ENCODE data around the gene GPR68.
A peak's percentile ranks its signal among the peaks of the same experiment; 100 is the strongest.

GPR68 gene

GRCh38 chr14:91244501-91244901, at the start of gene GPR68:
Gene GPR68, minus strand, starts transcription at chr14:91244704. Its CDS starts 9,654 bp downstream, at chr14:91235050.
- no peaks in the 10 kb centered on the region for H3K4me1 ChIP-seq (ENCODE audit: control insufficient read depth, insufficient read depth, low read length)
- H3K27ac ChIP-seq (ENCODE audit: low read depth, low read length): no peak within 1 kb of the TSS
- H3K36me3 ChIP-seq (ENCODE audit: control insufficient read depth, insufficient read depth, low read length): no peaks in the 10 kb centered on the region
- no peak within 1 kb of the TSS for H3K9ac ChIP-seq (ENCODE audit: low read length)
- no peaks in the 10 kb centered on the region for H3K27me3 ChIP-seq (ENCODE audit: control insufficient read depth, insufficient read depth, low read length)
- H3K4me3 ChIP-seq (ENCODE audit: low read length): peak within 1 kb of the TSS; percentile 1

- H3K9ac ChIP-seq (ENCODE audit: low read length): no peak overlapping the region
- no peaks in the 10 kb centered on the region for H3K27me3 ChIP-seq (ENCODE audit: control insufficient read depth, insufficient read depth, low read length)
- H3K4me3 ChIP-seq (ENCODE audit: low read length): no peak overlapping the region
- no peaks in the 10 kb centered on the region for H3K4me1 ChIP-seq (ENCODE audit: control insufficient read depth, insufficient read depth, low read length)
- peaks cover 24% of the 10 kb centered on the region for H3K36me3 ChIP-seq (ENCODE audit: control insufficient read depth, insufficient read depth, low read length)
- no peak overlapping the region for H3K27ac ChIP-seq (ENCODE audit: low read depth, low read length)
Measured at GRCh38 chr14:91294153-91294552, 49.6 kb upstream of the GPR68 start.

GRCh38 chr14:91293281-91293680, 48.8 kb upstream of the GPR68 start:
- Histone ChIP-seq H3K9ac (ENCODE audit: low read length) (no peak overlapping the region), H3K4me1 (ENCODE audit: control insufficient read depth, insufficient read depth, low read length) (no peaks in the 10 kb centered on the region), H3K36me3 (ENCODE audit: control insufficient read depth, insufficient read depth, low read length) (peaks cover 24% of the 10 kb centered on the region), H3K27me3 (ENCODE audit: control insufficient read depth, insufficient read depth, low read length) (no peaks in the 10 kb centered on the region), H3K4me3 (ENCODE audit: low read length) (no peak overlapping the region), H3K27ac (ENCODE audit: low read depth, low read length) (no peak overlapping the region)

GRCh38 chr14:91292491-91292890, 48.0 kb upstream of the GPR68 start:
- Histone ChIP-seq H3K4me1 (ENCODE audit: control insufficient read depth, insufficient read depth, low read length) (no peaks in the 10 kb centered on the region), H3K27ac (ENCODE audit: low read depth, low read length) (no peak overlapping the region), H3K4me3 (ENCODE audit: low read length) (no peak overlapping the region), H3K9ac (ENCODE audit: low read length) (no peak overlapping the region), H3K36me3 (ENCODE audit: control insufficient read depth, insufficient read depth, low read length) (peaks cover 24% of the 10 kb centered on the region), H3K27me3 (ENCODE audit: control insufficient read depth, insufficient read depth, low read length) (no peaks in the 10 kb centered on the region)

GRCh38 chr14:91291786-91292405, 47.4 kb upstream of the GPR68 start:
- Histone ChIP-seq H3K27ac (ENCODE audit: low read depth, low read length) (no peak overlapping the region), H3K27me3 (ENCODE audit: control insufficient read depth, insufficient read depth, low read length) (no peaks in the 10 kb centered on the region), H3K4me3 (ENCODE audit: low read length) (no peak overlapping the region), H3K36me3 (ENCODE audit: control insufficient read depth, insufficient read depth, low read length) (peaks cover 22% of the 10 kb centered on the region), H3K9ac (ENCODE audit: low read length) (no peak overlapping the region), H3K4me1 (ENCODE audit: control insufficient read depth, insufficient read depth, low read length) (no peaks in the 10 kb centered on the region)

- no peaks in the 10 kb centered on the region for H3K27me3 ChIP-seq (ENCODE audit: control insufficient read depth, insufficient read depth, low read length)
- peaks cover 14% of the 10 kb centered on the region for H3K36me3 ChIP-seq (ENCODE audit: control insufficient read depth, insufficient read depth, low read length)
- H3K4me3 ChIP-seq (ENCODE audit: low read length): no peak overlapping the region
Measured at GRCh38 chr14:91290986-91291385, 46.5 kb upstream of the GPR68 start.

GRCh38 chr14:91289464-91289863, 45.0 kb upstream of the GPR68 start:
- no peaks in the 10 kb centered on the region for H3K4me1 ChIP-seq (ENCODE audit: control insufficient read depth, insufficient read depth, low read length)
- H3K27ac ChIP-seq (ENCODE audit: low read depth, low read length): no peak overlapping the region
- no peak overlapping the region for H3K4me3 ChIP-seq (ENCODE audit: low read length)
- H3K36me3 ChIP-seq (ENCODE audit: control insufficient read depth, insufficient read depth, low read length): peaks cover 11% of the 10 kb centered on the region
- H3K9ac ChIP-seq (ENCODE audit: low read length): no peak overlapping the region
- H3K27me3 ChIP-seq (ENCODE audit: control insufficient read depth, insufficient read depth, low read length): no peaks in the 10 kb centered on the region

More at GRCh38 chr14:91290986-91291385, 46.5 kb upstream of the GPR68 start:
- H3K4me1 ChIP-seq (ENCODE audit: control insufficient read depth, insufficient read depth, low read length): no peaks in the 10 kb centered on the region
- no peak overlapping the region for H3K27ac ChIP-seq (ENCODE audit: low read depth, low read length)
- H3K9ac ChIP-seq (ENCODE audit: low read length): no peak overlapping the region

- H3K4me1 ChIP-seq (ENCODE audit: control insufficient read depth, insufficient read depth, low read length): no peaks in the 10 kb centered on the region
- no peak overlapping the region for H3K9ac ChIP-seq (ENCODE audit: low read length)
- H3K27ac ChIP-seq (ENCODE audit: low read depth, low read length): no peak overlapping the region
- H3K36me3 ChIP-seq (ENCODE audit: control insufficient read depth, insufficient read depth, low read length): peaks cover 8% of the 10 kb centered on the region
- no peaks in the 10 kb centered on the region for H3K27me3 ChIP-seq (ENCODE audit: control insufficient read depth, insufficient read depth, low read length)
- H3K4me3 ChIP-seq (ENCODE audit: low read length): no peak overlapping the region
Measured at GRCh38 chr14:91288876-91289275, 44.4 kb upstream of the GPR68 start.

- Histone ChIP-seq H3K27me3 (ENCODE audit: control insufficient read depth, insufficient read depth, low read length) (no peaks in the 10 kb centered on the region), H3K4me3 (ENCODE audit: low read length) (no peak overlapping the region), H3K36me3 (ENCODE audit: control insufficient read depth, insufficient read depth, low read length) (no peaks in the 10 kb centered on the region), H3K27ac (ENCODE audit: low read depth, low read length) (no peak overlapping the region), H3K4me1 (ENCODE audit: control insufficient read depth, insufficient read depth, low read length) (no peaks in the 10 kb centered on the region), H3K9ac (ENCODE audit: low read length) (no peak overlapping the region)
Measured at GRCh38 chr14:91286530-91286937, 42.0 kb upstream of the GPR68 start.

GRCh38 chr14:91284791-91285548, 40.5 kb upstream of the GPR68 start:
- peak overlapping the region; percentile 38 for H3K27ac ChIP-seq (ENCODE audit: low read depth, low read length)
- H3K9ac ChIP-seq (ENCODE audit: low read length): no peak overlapping the region
- H3K36me3 ChIP-seq (ENCODE audit: control insufficient read depth, insufficient read depth, low read length): no peaks in the 10 kb centered on the region
- no peak overlapping the region for H3K4me3 ChIP-seq (ENCODE audit: low read length)
- H3K27me3 ChIP-seq (ENCODE audit: control insufficient read depth, insufficient read depth, low read length): no peaks in the 10 kb centered on the region
- H3K4me1 ChIP-seq (ENCODE audit: control insufficient read depth, insufficient read depth, low read length): no peaks in the 10 kb centered on the region

- Histone ChIP-seq H3K36me3 (ENCODE audit: control insufficient read depth, insufficient read depth, low read length) (no peaks in the 10 kb centered on the region), H3K27me3 (ENCODE audit: control insufficient read depth, insufficient read depth, low read length) (no peaks in the 10 kb centered on the region), H3K9ac (ENCODE audit: low read length) (no peak overlapping the region), H3K4me3 (ENCODE audit: low read length) (no peak overlapping the region), H3K4me1 (ENCODE audit: control insufficient read depth, insufficient read depth, low read length) (no peaks in the 10 kb centered on the region), H3K27ac (ENCODE audit: low read depth, low read length) (peak overlapping the region; percentile 38)
Measured at GRCh38 chr14:91284146-91284790, 39.8 kb upstream of the GPR68 start.

GRCh38 chr14:91283666-91284065, 39.2 kb upstream of the GPR68 start:
- Histone ChIP-seq H3K4me3 (ENCODE audit: low read length) (no peak overlapping the region), H3K4me1 (ENCODE audit: control insufficient read depth, insufficient read depth, low read length) (no peaks in the 10 kb centered on the region), H3K9ac (ENCODE audit: low read length) (no peak overlapping the region), H3K27ac (ENCODE audit: low read depth, low read length) (peak overlapping the region; percentile 6), H3K36me3 (ENCODE audit: control insufficient read depth, insufficient read depth, low read length) (no peaks in the 10 kb centered on the region), H3K27me3 (ENCODE audit: control insufficient read depth, insufficient read depth, low read length) (no peaks in the 10 kb centered on the region)

Data from rectal smooth muscle tissue (tissue), 1 donor.